RWPE1 (cell line): ENCODE results near the gene FRMD4A.
A peak's percentile ranks its signal among the peaks of the same experiment; 100 is the strongest.

Source experiments
- CTCF ChIA-PET: fragments of 350-600 bp; sonication (Branson Sonifier 250); formaldehyde crosslinking; extraction: SDS; loops from one replicate; lab custom pipeline; 2021; lab: Yijun Ruan, JAX
- POLR2A ChIA-PET: fragments of 400-600 bp; formaldehyde crosslinking; extraction: SDS; loops from one replicate; lab custom pipeline; 2020; ENCODE audit warnings: antibody characterized with exemption; ENCODE audit not compliant: low non-redundant PET; lab: Yijun Ruan, JAX
- DNase-seq: peaks from one replicate; pipeline ENCODE4 v3.0.0; 2012; ENCODE audit warnings: low spot score
- H3K27ac ChIP-seq: fragments of 450-650 bp; 2 replicates; pipeline ENCODE4 v1.5.1; 2017
- TF ChIP-seq, protein P1 (sequence below): fragments of 450-650 bp; conservative IDR thresholded peaks from 2 replicates; pipeline ENCODE4 v1.5.1; 2017; ENCODE audit warnings: low read depth, mild to moderate bottlenecking

FRMD4A gene

GRCh38 chr10:13761490-13762091 is 569.1 kb downstream of the FRMD4A start:
- no peak for DNase-seq
- ChIA-PET POLR2A (no interaction called here), CTCF (no interaction called here)
- TF ChIP-seq, protein P1, sequence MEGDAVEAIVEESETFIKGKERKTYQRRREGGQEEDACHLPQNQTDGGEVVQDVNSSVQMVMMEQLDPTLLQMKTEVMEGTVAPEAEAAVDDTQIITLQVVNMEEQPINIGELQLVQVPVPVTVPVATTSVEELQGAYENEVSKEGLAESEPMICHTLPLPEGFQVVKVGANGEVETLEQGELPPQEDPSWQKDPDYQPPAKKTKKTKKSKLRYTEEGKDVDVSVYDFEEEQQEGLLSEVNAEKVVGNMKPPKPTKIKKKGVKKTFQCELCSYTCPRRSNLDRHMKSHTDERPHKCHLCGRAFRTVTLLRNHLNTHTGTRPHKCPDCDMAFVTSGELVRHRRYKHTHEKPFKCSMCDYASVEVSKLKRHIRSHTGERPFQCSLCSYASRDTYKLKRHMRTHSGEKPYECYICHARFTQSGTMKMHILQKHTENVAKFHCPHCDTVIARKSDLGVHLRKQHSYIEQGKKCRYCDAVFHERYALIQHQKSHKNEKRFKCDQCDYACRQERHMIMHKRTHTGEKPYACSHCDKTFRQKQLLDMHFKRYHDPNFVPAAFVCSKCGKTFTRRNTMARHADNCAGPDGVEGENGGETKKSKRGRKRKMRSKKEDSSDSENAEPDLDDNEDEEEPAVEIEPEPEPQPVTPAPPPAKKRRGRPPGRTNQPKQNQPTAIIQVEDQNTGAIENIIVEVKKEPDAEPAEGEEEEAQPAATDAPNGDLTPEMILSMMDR = no peak
- no peak overlapping the region for H3K27ac ChIP-seq

DNA sequence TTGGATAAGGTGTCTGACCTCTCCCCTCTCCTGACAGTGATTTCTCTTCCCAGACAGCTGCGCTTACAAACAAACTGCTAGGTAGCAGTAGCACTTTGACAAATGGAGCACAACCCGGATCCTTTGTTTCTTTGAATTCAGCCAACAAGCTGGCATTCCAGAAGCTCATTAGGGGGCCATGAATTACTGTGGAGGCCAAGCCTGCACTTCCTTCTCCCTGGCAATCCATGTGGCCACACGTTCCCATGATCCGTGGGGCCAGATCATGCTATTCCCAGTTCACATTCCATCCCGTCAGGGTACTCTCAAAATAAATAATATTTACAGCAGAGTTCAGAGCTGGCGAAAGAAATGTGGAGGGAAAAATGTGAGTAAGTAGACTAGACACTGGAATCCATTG is 571.6 kb downstream of the FRMD4A start:
- DNase-seq = no peak

DNA sequence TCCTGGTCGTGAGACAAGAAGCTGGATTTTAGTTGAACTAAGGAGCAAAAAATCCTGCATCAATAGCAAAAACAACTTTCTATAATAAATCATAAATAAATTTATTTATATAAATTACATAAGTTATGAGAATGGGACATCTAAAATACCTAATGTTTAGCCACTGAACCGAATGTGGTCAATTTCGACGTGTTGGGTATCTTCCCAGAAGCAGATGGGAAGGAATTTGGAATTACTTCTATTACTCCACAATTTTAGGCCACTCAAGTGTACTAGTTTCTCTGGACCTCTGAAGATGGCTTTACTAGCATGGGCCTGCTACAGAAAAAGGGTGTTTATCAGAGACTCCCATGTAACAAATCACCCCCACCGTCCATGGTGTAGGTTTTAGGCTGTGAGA is 572.0 kb downstream of the FRMD4A start:
- POLR2A ChIA-PET = no interaction called here
- H3K27ac ChIP-seq = peak overlapping the region; percentile 78
- CTCF ChIA-PET = interaction anchor here (0.6 kb wide), 1 partner anchor 238 kb away, joined by 3 read pairs; no protein-coding TSS in a partner anchor
- TF ChIP-seq, protein P1 = no peak
- no peak for DNase-seq

More for the DNA sequence above, 571.6 kb downstream of the FRMD4A start:
- ChIA-PET CTCF (interaction anchor here (0.6 to 0.7 kb wide), 2 partner anchors 22 to 239 kb away, joined by 3 read pairs; no protein-coding TSS in a partner anchor), POLR2A (no interaction called here)
- H3K27ac ChIP-seq = peak overlapping the region; percentile 37
- TF ChIP-seq, protein P1 = no peak

DNA sequence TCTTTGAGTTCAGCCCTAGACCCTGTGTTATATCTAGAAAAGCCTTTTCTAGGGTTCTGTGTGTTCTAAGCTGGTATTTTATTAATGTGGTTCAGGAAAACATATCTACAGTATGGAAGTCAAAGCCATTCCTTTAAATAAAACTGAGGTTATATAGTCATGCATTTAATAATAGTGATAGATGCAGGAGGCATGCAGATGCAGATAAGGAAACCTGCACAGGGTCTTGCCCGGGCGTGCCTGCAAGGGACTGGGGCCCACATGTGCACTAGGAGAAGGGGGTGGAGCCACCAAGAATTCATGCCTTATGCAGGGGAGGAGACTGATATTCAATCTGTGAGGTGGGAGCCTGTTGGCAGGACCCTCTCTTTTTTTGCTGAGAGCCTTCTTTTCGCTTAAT is 572.4 kb downstream of the FRMD4A start:
- ChIA-PET CTCF (interaction anchor here (0.6 kb wide), 1 partner anchor 238 kb away, joined by 3 read pairs; no protein-coding TSS in a partner anchor), POLR2A (no interaction called here)
- H3K27ac ChIP-seq = peak overlapping the region; percentile 78
- TF ChIP-seq, protein P1 = no peak
- peak; percentile 82 for DNase-seq

GRCh38 chr10:13754277-13754676 is 576.4 kb downstream of the FRMD4A start:
- ChIA-PET CTCF (interaction anchor here (0.7 kb wide), 1 partner anchor 1699 kb away, joined by 3 read pairs; no protein-coding TSS in a partner anchor), POLR2A (no interaction called here)
- no peak overlapping the region for H3K27ac ChIP-seq
- no peak for DNase-seq
- TF ChIP-seq, protein P1 = no peak

DNA sequence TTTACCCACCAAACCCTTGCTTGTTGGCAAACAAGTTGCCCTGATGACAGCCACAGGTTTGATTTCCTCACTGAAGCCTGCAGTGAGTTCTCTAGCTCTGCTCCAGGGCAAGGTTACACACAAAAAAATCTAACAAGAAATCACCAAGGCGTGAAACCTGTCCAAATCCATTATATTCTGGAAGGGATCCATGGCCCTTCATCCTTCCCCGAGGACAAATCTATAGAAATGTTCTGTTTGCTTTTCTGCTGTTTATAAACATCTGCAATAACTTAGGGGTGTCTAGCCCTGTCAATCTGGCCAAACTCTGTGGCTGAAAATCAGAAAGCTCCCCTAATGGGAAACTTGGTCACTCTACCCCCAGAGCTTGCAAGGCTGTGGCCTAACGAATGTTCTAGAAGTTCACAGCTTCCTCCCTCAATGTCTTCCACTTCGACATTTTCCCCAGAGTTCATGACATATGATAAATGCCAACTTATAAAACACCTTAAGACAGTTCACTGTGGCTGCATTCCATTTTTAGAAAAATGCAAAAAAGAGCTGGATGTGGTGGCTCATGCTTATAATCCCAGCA is 579.4 kb downstream of the FRMD4A start:
- ChIA-PET CTCF (no interaction called here), POLR2A (no interaction called here)
- no peak overlapping the region for H3K27ac ChIP-seq
- DNase-seq = no peak
- TF ChIP-seq, protein P1 = no peak
